Measurements from ENCODE around the gene DAAM1. TPM values are rescaled to one million over a fixed set of nuclear protein-coding genes. Genes with fewer than 3 reads are reported as not detected.

Gene DAAM1
- total and polyA plus RNA-seq, 2 donors (not counting 1 experiment from before 2014, with no cell fraction given) = 11.2 to 34.3 TPM

GRCh38 chr14:59277659-59278058 lies 89.2 kb downstream of the DAAM1 start:
- intact Hi-C loops (cut with micrococcal nuclease) = loop anchor here (10.0 kb wide), 1 partner anchor 133 kb away; no protein-coding TSS in a partner anchor
- Mint-ChIP-seq H3K27ac (no peak overlapping the region), H3K27me3 (no peaks in the 10 kb centered on the region), H3K4me3 (no peak overlapping the region), H3K4me1 (peaks cover 26% of the 10 kb centered on the region), H3K9me3 (ENCODE audit: insufficient read depth) (peaks cover 4% of the 10 kb centered on the region)
- ChIA-PET CTCF (no interaction called here), POLR2A (no interaction called here)
- Histone ChIP-seq H3K4me1 (ENCODE audit: control insufficient read depth in 2 of 2, insufficient read depth in 2 of 2, low read length in 2 of 2) (peaks cover 9 to 16% of the 10 kb centered on the region in 2 donors), H3K36me3 (replicated peaks in 1 of 2; ENCODE audit: control extremely low read depth in 1 of 2, control insufficient read depth in 1 of 2, extremely low read depth in 1 of 2, insufficient read depth in 2 of 2, low read length in 1 of 2) (no peaks in the 10 kb centered on the region), H3K9ac (ENCODE audit: low read length) (no peak overlapping the region), H3K27ac (ENCODE audit: low read length in 2 of 2) (no peak overlapping the region), H2AFZ (ENCODE audit: insufficient read depth, low read depth, low read length, poor library complexity, severe bottlenecking) (no peak overlapping the region), H3K9me3 (ENCODE audit: control extremely low read depth in 1 of 3, control insufficient read depth in 2 of 3, insufficient read depth in 1 of 3, low read length in 2 of 3) (no peaks in the 10 kb centered on the region), H4K20me1 (ENCODE audit: control insufficient read depth, insufficient read depth, low read length, poor library complexity, severe bottlenecking) (no peaks in the 10 kb centered on the region), H3K4me2 (replicated peaks; ENCODE audit: low read depth, low read length, poor library complexity, severe bottlenecking) (no peak overlapping the region), H3K79me2 (ENCODE audit: control insufficient read depth, insufficient read depth, low read length) (no peaks in the 10 kb centered on the region), H3K27me3 (replicated peaks in 1 of 4; ENCODE audit: control extremely low read depth in 1 of 4, control insufficient read depth in 3 of 4, insufficient read depth in 4 of 4, low read length in 3 of 4) (no peaks in the 10 kb centered on the region), H3K4me3 (ENCODE audit: control extremely low read depth in 1 of 5, extremely low read depth in 1 of 5, insufficient read depth in 1 of 5, low read depth in 2 of 5, low read length in 4 of 5) (no peak overlapping the region)
- no CpG with 5 or more reads among the region's 2 CpGs for WGBS (ENCODE audit: insufficient coverage)
- DNase-seq (no peak), ATAC-seq (ENCODE audit: low read depth) (no peak)
- TF ChIP-seq EZH2 (IDR thresholded peaks at IDR 0.05; ENCODE audit: borderline replicate concordance, insufficient read depth, low read depth, low read length, poor library complexity, severe bottlenecking) = no peak
- no peak for TF ChIP-seq CTCF (IDR thresholded peaks at IDR 0.05)

- H3K9ac ChIP-seq (ENCODE audit: low read length) = no peak overlapping the region
Measured at GRCh38 chr14:59278111-59278510, 89.6 kb downstream of the DAAM1 start.

More at GRCh38 chr14:59278111-59278510, 89.6 kb downstream of the DAAM1 start:
- intact Hi-C loops (cut with micrococcal nuclease) = loop anchor here (10.0 kb wide), 1 partner anchor 133 kb away; no protein-coding TSS in a partner anchor
- no peaks in the 10 kb centered on the region for H4K20me1 ChIP-seq (ENCODE audit: control insufficient read depth, insufficient read depth, low read length, poor library complexity, severe bottlenecking)
- no peak overlapping the region for H3K4me3 Mint-ChIP-seq
- no peak overlapping the region for H3K27ac ChIP-seq (ENCODE audit: low read length in 2 of 2)
- ChIA-PET CTCF (no interaction called here), POLR2A (no interaction called here)
- DNase-seq (no peak), ATAC-seq (ENCODE audit: low read depth) (no peak)
- WGBS (ENCODE audit: insufficient coverage) = 88% methylated on average over 2 of the region's 2 CpGs
- no peaks in the 10 kb centered on the region for H3K79me2 ChIP-seq (ENCODE audit: control insufficient read depth, insufficient read depth, low read length)
- H3K9me3 Mint-ChIP-seq (ENCODE audit: insufficient read depth) = peaks cover 4% of the 10 kb centered on the region
- no peak overlapping the region for H3K4me3 ChIP-seq (ENCODE audit: control extremely low read depth in 1 of 5, extremely low read depth in 1 of 5, insufficient read depth in 1 of 5, low read depth in 2 of 5, low read length in 4 of 5)
- no peaks in the 10 kb centered on the region for H3K27me3 ChIP-seq (replicated peaks in 1 of 4; ENCODE audit: control extremely low read depth in 1 of 4, control insufficient read depth in 3 of 4, insufficient read depth in 4 of 4, low read length in 3 of 4)
- H3K9me3 ChIP-seq (ENCODE audit: control extremely low read depth in 1 of 3, control insufficient read depth in 2 of 3, insufficient read depth in 1 of 3, low read length in 2 of 3) = no peaks in the 10 kb centered on the region
- H3K4me1 ChIP-seq (ENCODE audit: control insufficient read depth in 2 of 2, insufficient read depth in 2 of 2, low read length in 2 of 2) = peaks cover 9 to 16% of the 10 kb centered on the region in 2 donors
- no peaks in the 10 kb centered on the region for H3K36me3 ChIP-seq (replicated peaks in 1 of 2; ENCODE audit: control extremely low read depth in 1 of 2, control insufficient read depth in 1 of 2, extremely low read depth in 1 of 2, insufficient read depth in 2 of 2, low read length in 1 of 2)
- no peaks in the 10 kb centered on the region for H3K27me3 Mint-ChIP-seq
- peaks cover 26% of the 10 kb centered on the region for H3K4me1 Mint-ChIP-seq
- no peak overlapping the region for H2AFZ ChIP-seq (ENCODE audit: insufficient read depth, low read depth, low read length, poor library complexity, severe bottlenecking)
- no peak overlapping the region for H3K27ac Mint-ChIP-seq
- no peak for TF ChIP-seq EZH2 (IDR thresholded peaks at IDR 0.05; ENCODE audit: borderline replicate concordance, insufficient read depth, low read depth, low read length, poor library complexity, severe bottlenecking)
- TF ChIP-seq CTCF (IDR thresholded peaks at IDR 0.05) = no peak
- H3K4me2 ChIP-seq (replicated peaks; ENCODE audit: low read depth, low read length, poor library complexity, severe bottlenecking) = no peak overlapping the region
